Measurements from ENCODE around the gene METRNL.
"Not testable (repeated sequence)": the region's sequence is repeated elsewhere in the genome, so short reads cannot be mapped to it uniquely, and the experiment has no call there.

Gene METRNL

DNA sequence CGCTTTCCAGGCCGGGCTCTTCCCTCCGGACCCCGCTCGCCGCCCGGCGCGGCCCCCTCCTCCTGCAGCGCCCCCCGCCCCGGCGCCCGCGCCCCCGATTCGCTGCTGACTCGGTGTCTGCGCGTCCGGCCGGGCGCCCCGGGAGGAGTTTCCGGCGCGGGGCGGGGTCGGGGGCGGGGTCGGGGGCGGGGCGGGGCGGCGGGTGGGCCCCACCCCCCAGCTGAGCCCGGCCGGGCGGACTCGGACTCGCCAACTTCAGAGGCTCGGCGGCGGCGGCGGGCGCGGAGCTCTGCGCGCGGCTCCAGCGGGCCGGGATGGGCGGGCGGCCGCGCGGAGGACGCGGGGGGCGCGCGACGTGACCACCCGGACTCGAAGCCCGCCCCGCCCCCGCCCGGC lies at the start of gene METRNL:
Gene METRNL, plus strand, starts transcription at position 258 of the 396 bp plus-strand sequence. CDS start 207 bp downstream, outside the sequence.
- no peaks in the 10 kb centered on the region for H3K27me3 ChIP-seq (ENCODE audit: low read length)
- H3K9me3 ChIP-seq (ENCODE audit: insufficient read depth, low read length): no peaks in the 10 kb centered on the region
- H3K4me2 ChIP-seq (ENCODE audit: low read depth, low read length, poor library complexity, severe bottlenecking): peak within 1 kb of the TSS; percentile 53
- H3F3A ChIP-seq (ENCODE audit: insufficient read depth): peaks cover 11% of the 10 kb centered on the region
- TF ChIP-seq CTCF (IDR thresholded peaks at IDR 0.05; ENCODE audit: insufficient read depth, low read length, poor library complexity, severe bottlenecking) (no peak), EZH2phosphoT487 (conservative IDR thresholded peaks at IDR 0.05; ENCODE audit: low read length) (no peak)
- no peaks in the 10 kb centered on the region for H3K36me3 ChIP-seq (ENCODE audit: low read length)
- H3K27ac ChIP-seq (ENCODE audit: low read depth, low read length): peak within 1 kb of the TSS; percentile 76
- no peaks in the 10 kb centered on the region for H4K20me1 ChIP-seq (ENCODE audit: low read depth, low read length)
- no peaks in the 10 kb centered on the region for H3K9me2 ChIP-seq (replicated peaks; ENCODE audit: insufficient read depth, low read length)
- peak within 1 kb of the TSS; percentile 50 for H3K4me3 ChIP-seq (ENCODE audit: insufficient read depth, low read length, poor library complexity, severe bottlenecking)
- peaks cover 4% of the 10 kb centered on the region; the same call in 1 of the 2 replicates for H3K79me2 ChIP-seq (ENCODE audit: insufficient read depth, low read length)
- H2AFZ ChIP-seq (ENCODE audit: low read depth, low read length, severe bottlenecking): no peak within 1 kb of the TSS
- H3K9ac ChIP-seq (ENCODE audit: low read length): peak within 1 kb of the TSS; percentile 54

- Histone ChIP-seq H3K4me2 (ENCODE audit: low read depth, low read length, poor library complexity, severe bottlenecking) (no peak overlapping the region), H3K4me3 (ENCODE audit: insufficient read depth, low read length, poor library complexity, severe bottlenecking) (no peak overlapping the region), H3K79me2 (ENCODE audit: insufficient read depth, low read length) (no peaks in the 10 kb centered on the region), H3K36me3 (ENCODE audit: low read length) (no peaks in the 10 kb centered on the region), H3K9me2 (replicated peaks; ENCODE audit: insufficient read depth, low read length) (no peaks in the 10 kb centered on the region), H3K27ac (ENCODE audit: low read depth, low read length) (no peak overlapping the region), H2AFZ (ENCODE audit: low read depth, low read length, severe bottlenecking) (no peak overlapping the region), H3K9ac (ENCODE audit: low read length) (no peak overlapping the region), H3F3A (ENCODE audit: insufficient read depth) (no peaks in the 10 kb centered on the region), H3K27me3 (ENCODE audit: low read length) (no peaks in the 10 kb centered on the region), H4K20me1 (ENCODE audit: low read depth, low read length) (no peaks in the 10 kb centered on the region), H3K9me3 (ENCODE audit: insufficient read depth, low read length) (no peaks in the 10 kb centered on the region)
- TF ChIP-seq CTCF (IDR thresholded peaks at IDR 0.05; ENCODE audit: insufficient read depth, low read length, poor library complexity, severe bottlenecking) (no peak), EZH2phosphoT487 (conservative IDR thresholded peaks at IDR 0.05; ENCODE audit: low read length) (no peak)
Measured at GRCh38 chr17:83030432-83030831, 49.0 kb upstream of the METRNL start.

- no peaks in the 10 kb centered on the region for H3K9me3 ChIP-seq (ENCODE audit: insufficient read depth, low read length)
- H3K9ac ChIP-seq (ENCODE audit: low read length): no peak overlapping the region
- no peaks in the 10 kb centered on the region for H3K36me3 ChIP-seq (ENCODE audit: low read length)
- H3K79me2 ChIP-seq (ENCODE audit: insufficient read depth, low read length): no peaks in the 10 kb centered on the region
- H3K4me2 ChIP-seq (ENCODE audit: low read depth, low read length, poor library complexity, severe bottlenecking): no peak overlapping the region
- no peaks in the 10 kb centered on the region for H3K27me3 ChIP-seq (ENCODE audit: low read length)
- no peaks in the 10 kb centered on the region for H3K9me2 ChIP-seq (replicated peaks; ENCODE audit: insufficient read depth, low read length)
- no peak overlapping the region for H3K27ac ChIP-seq (ENCODE audit: low read depth, low read length)
- no peak overlapping the region for H3K4me3 ChIP-seq (ENCODE audit: insufficient read depth, low read length, poor library complexity, severe bottlenecking)
- no peaks in the 10 kb centered on the region for H3F3A ChIP-seq (ENCODE audit: insufficient read depth)
- no peaks in the 10 kb centered on the region for H4K20me1 ChIP-seq (ENCODE audit: low read depth, low read length)
- no peak overlapping the region for H2AFZ ChIP-seq (ENCODE audit: low read depth, low read length, severe bottlenecking)
- TF ChIP-seq EZH2phosphoT487 (conservative IDR thresholded peaks at IDR 0.05; ENCODE audit: low read length) (no peak), CTCF (IDR thresholded peaks at IDR 0.05; ENCODE audit: insufficient read depth, low read length, poor library complexity, severe bottlenecking) (no peak)
Measured at GRCh38 chr17:83031321-83031945, 48.0 kb upstream of the METRNL start.

DNA sequence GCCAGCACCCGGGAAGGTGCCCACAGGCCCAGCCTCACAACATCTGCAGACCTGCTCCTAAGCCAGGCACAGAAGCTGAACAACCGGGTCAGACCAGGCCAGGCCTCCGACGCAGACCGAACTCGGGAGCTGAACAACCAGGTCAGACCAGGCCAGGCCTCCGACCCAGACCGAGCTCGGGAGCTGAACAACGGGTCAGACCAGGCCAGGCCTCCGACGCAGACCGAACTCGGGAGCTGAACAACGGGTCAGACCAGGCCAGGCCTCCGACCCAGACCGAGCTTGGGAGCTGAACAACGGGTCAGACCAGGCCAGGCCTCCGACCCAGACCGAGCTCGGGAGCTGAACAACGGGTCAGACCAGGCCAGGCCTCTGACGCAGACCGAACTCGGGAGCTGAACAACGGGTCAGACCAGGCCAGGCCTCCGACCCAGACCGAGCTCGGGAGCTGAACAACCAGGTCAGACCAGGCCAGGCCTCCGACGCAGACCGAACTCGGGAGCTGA lies 47.4 kb upstream of the METRNL start:
- H3K9me2 ChIP-seq (replicated peaks; ENCODE audit: insufficient read depth, low read length); H3K27ac ChIP-seq (ENCODE audit: low read depth, low read length); H3K27me3 ChIP-seq (ENCODE audit: low read length); H3K36me3 ChIP-seq (ENCODE audit: low read length); H3K79me2 ChIP-seq (ENCODE audit: insufficient read depth, low read length); H3K4me2 ChIP-seq (ENCODE audit: low read depth, low read length, poor library complexity, severe bottlenecking); H3K4me3 ChIP-seq (ENCODE audit: insufficient read depth, low read length, poor library complexity, severe bottlenecking); H3F3A ChIP-seq (ENCODE audit: insufficient read depth); H4K20me1 ChIP-seq (ENCODE audit: low read depth, low read length); H3K9me3 ChIP-seq (ENCODE audit: insufficient read depth, low read length); H3K9ac ChIP-seq (ENCODE audit: low read length); H2AFZ ChIP-seq (ENCODE audit: low read depth, low read length, severe bottlenecking): not testable (repeated sequence)

All from SU-DHL-6 (cell line).